HL-60 (cell line): ENCODE measurements around the gene SLC4A1.

Experiments used
- DNase-seq, 2 experiments: peaks; one replicate each; pipeline ENCODE4 v3.0.0-alpha.2; 2010 to 2020; ENCODE audit warnings: low read depth in 1 of 2, low spot score in 1 of 2
- H3K27ac ChIP-seq: fragments of 250-450 bp; sonication (Bioruptor Pico); replicated peaks from 2 replicates; pipeline ENCODE4 v1.5.1; 2020; ENCODE audit warnings: mild to moderate bottlenecking, moderate library complexity
- H3K27me3 ChIP-seq: fragments of 250-450 bp; sonication (Bioruptor Pico); 2 replicates; pipeline ENCODE4 v1.5.1; 2021; ENCODE audit warnings: mild to moderate bottlenecking, moderate library complexity; ENCODE audit not compliant: insufficient read depth, poor library complexity, severe bottlenecking
- H3K4me3 ChIP-seq: replicated peaks from 2 replicates; pipeline ENCODE4 v1.5.1; 2011; ENCODE audit warnings: mild to moderate bottlenecking, control low read depth, low read length; ENCODE audit not compliant: insufficient read depth
- GABPA ChIP-seq: IDR thresholded peaks from 2 replicates; pipeline ENCODE4 v1.6.1; 2012; ENCODE audit warnings: low read depth
- POLR2AphosphoS5 ChIP-seq: IDR thresholded peaks from 2 replicates; pipeline ENCODE4 v1.6.1; 2012; ENCODE audit warnings: low read depth
- SPI1 ChIP-seq: IDR thresholded peaks from 2 replicates; pipeline ENCODE4 v1.6.1; 2012; ENCODE audit warnings: low read depth, mild to moderate bottlenecking, borderline replicate concordance
- TF ChIP-seq, protein P1 (sequence below): IDR thresholded peaks from 2 replicates; pipeline ENCODE4 v1.6.1; 2012; ENCODE audit warnings: low read depth; ENCODE audit not compliant: insufficient replicate concordance
- TF ChIP-seq, protein P2 (sequence below): IDR thresholded peaks from one replicate; pipeline ENCODE4 v1.5.1; 2011; ENCODE audit warnings: low read length, control low read depth, inconsistent platforms; ENCODE audit not compliant: insufficient read depth

SLC4A1 gene

DNA sequence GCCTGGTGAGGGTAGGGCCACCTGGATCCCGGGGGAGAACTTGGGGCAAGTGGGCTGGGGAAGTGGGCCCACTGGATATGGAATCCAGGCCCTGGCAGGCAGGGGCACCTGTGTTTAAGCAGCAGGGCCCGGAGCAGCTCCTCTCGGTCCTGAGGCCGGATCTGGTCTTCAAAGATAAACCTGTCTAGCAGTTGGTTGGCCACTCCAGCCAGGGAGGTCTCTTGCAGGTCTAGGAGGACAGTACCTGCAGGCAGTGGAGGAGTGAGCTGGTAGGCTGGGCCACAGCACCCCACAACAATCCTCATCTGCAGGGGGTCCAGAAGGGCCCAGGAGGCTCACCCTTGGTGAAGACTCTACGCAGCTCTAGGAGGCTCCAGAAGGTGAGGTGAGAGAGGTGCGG, 7.6 kb downstream of the SLC4A1 start:
- Histone ChIP-seq H3K27me3 (no peaks in the 10 kb centered on the region), H3K27ac (no peak overlapping the region), H3K4me3 (no peak overlapping the region)
- no peak for DNase-seq
- TF ChIP-seq, protein P1, sequence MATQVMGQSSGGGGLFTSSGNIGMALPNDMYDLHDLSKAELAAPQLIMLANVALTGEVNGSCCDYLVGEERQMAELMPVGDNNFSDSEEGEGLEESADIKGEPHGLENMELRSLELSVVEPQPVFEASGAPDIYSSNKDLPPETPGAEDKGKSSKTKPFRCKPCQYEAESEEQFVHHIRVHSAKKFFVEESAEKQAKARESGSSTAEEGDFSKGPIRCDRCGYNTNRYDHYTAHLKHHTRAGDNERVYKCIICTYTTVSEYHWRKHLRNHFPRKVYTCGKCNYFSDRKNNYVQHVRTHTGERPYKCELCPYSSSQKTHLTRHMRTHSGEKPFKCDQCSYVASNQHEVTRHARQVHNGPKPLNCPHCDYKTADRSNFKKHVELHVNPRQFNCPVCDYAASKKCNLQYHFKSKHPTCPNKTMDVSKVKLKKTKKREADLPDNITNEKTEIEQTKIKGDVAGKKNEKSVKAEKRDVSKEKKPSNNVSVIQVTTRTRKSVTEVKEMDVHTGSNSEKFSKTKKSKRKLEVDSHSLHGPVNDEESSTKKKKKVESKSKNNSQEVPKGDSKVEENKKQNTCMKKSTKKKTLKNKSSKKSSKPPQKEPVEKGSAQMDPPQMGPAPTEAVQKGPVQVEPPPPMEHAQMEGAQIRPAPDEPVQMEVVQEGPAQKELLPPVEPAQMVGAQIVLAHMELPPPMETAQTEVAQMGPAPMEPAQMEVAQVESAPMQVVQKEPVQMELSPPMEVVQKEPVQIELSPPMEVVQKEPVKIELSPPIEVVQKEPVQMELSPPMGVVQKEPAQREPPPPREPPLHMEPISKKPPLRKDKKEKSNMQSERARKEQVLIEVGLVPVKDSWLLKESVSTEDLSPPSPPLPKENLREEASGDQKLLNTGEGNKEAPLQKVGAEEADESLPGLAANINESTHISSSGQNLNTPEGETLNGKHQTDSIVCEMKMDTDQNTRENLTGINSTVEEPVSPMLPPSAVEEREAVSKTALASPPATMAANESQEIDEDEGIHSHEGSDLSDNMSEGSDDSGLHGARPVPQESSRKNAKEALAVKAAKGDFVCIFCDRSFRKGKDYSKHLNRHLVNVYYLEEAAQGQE: no peak
- TF ChIP-seq POLR2AphosphoS5 (no peak), GABPA (no peak), SPI1 (no peak)
- TF ChIP-seq, protein P2, sequence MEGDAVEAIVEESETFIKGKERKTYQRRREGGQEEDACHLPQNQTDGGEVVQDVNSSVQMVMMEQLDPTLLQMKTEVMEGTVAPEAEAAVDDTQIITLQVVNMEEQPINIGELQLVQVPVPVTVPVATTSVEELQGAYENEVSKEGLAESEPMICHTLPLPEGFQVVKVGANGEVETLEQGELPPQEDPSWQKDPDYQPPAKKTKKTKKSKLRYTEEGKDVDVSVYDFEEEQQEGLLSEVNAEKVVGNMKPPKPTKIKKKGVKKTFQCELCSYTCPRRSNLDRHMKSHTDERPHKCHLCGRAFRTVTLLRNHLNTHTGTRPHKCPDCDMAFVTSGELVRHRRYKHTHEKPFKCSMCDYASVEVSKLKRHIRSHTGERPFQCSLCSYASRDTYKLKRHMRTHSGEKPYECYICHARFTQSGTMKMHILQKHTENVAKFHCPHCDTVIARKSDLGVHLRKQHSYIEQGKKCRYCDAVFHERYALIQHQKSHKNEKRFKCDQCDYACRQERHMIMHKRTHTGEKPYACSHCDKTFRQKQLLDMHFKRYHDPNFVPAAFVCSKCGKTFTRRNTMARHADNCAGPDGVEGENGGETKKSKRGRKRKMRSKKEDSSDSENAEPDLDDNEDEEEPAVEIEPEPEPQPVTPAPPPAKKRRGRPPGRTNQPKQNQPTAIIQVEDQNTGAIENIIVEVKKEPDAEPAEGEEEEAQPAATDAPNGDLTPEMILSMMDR: no peak

DNA sequence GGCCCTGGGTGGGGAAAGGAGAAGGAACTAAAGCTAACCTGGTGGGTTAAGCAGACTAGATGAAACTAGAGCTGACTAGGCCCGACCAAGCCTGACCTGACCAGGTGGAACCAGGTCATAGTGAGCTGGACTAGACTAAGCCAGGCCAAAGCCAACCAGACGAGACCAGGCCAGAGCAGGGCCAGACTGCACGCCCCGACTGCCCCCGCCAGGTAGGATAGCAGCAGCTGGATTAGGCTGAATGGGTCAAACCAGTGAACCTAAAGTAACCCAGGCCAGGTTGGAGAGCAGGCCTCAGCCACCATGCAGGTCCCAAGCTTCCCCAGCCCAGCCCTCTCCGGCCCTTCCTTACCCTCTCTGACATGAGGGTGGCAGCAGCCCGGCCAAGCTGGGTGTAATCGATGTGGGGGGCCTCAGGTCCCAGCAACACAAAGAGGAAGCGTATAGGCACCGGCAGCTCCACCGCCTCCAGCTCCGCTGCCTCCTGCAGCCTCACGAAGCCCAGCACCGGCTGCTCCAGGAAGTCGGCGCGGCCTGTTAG, 9.1 kb downstream of the SLC4A1 start:
- no peak for DNase-seq

DNA sequence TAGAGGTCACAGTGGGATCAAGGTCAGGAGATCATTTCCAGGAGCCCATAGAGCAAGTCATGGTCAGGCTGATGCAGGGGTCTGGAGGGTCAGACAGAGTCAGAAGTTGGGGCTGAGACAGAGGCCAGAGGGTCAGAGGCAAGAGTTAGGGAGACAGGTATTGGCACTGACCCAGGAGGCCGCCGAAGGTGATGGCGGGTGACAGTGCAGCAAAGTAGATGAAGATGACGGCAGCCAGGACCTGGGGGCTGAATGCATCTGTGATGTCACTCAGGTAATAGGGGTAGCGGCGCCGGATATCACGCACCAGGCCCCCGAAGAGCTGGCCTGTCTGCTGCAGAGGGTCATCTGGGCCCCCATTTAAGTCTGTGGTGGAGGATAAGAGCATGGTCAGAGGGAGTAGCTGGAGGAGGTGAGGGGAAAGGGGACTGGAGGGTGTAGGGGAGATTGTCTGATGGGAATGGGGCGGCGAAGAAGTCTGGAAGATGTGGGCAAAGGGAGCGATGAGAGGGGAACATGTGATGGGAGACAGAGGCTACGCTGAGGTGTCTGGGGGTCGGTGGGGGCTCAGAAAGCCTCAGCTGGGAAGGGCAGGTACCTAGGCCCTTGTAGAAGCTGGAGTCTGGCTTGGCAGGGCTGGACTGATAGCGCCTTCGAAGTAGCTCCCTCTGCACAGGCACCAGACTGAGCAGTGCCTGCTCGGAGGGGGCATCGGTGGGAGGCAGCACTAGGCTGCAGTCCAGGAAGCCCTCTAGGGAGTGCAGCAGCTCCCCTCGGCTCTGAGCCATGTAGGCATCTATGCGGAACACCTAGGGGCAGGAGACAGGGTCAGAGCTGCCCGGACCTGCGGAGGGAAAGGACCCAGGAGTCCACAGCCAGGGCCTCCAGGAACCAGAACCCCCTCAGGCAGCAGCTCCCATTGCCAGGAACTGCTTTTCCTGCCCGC, 9.8 kb downstream of the SLC4A1 start:
- no peak overlapping the region for H3K27ac ChIP-seq
- H3K27me3 ChIP-seq: no peaks in the 10 kb centered on the region
- no peak for DNase-seq
- no peak overlapping the region for H3K4me3 ChIP-seq
- TF ChIP-seq, protein P1: no peak
- TF ChIP-seq GABPA (no peak), SPI1 (no peak), POLR2AphosphoS5 (no peak)
- TF ChIP-seq, protein P2: no peak

More for the DNA sequence above, 9.1 kb downstream of the SLC4A1 start:
- TF ChIP-seq, protein P1: no peak
- TF ChIP-seq POLR2AphosphoS5 (no peak), GABPA (no peak), SPI1 (no peak)
- TF ChIP-seq, protein P2: no peak
- no peaks in the 10 kb centered on the region for H3K27me3 ChIP-seq
- no peak overlapping the region for H3K27ac ChIP-seq
- no peak overlapping the region for H3K4me3 ChIP-seq
